ENCODE results near the gene CERCAM.

DNA sequence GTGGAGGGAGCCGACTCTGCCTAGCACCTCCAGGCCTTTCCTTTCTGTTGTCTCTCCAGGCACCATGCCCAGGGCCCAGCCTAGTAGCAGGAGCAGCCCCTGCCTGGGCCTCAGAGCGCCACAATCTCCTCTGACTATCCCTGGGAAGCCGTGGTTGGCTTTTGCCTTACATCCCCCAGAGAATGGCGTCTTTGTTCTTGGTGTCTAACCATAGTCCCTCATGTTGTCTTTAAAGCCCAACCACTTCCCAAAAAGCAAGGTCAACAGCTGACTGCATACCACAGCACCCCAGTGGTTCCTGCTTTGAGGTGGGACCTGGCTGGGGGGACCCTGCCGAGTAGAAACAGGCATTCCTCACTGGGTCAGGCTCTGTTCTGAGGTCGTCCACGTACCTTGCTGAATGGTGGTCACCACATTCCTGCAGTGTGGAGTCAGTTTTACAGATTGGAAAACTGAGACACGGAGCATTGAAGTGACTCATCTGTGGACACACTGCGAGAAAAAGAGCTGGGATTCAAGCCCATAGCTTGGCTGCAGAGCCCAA is 13.7 kb upstream of the CERCAM start:
- TF ChIP-seq, protein P1, sequence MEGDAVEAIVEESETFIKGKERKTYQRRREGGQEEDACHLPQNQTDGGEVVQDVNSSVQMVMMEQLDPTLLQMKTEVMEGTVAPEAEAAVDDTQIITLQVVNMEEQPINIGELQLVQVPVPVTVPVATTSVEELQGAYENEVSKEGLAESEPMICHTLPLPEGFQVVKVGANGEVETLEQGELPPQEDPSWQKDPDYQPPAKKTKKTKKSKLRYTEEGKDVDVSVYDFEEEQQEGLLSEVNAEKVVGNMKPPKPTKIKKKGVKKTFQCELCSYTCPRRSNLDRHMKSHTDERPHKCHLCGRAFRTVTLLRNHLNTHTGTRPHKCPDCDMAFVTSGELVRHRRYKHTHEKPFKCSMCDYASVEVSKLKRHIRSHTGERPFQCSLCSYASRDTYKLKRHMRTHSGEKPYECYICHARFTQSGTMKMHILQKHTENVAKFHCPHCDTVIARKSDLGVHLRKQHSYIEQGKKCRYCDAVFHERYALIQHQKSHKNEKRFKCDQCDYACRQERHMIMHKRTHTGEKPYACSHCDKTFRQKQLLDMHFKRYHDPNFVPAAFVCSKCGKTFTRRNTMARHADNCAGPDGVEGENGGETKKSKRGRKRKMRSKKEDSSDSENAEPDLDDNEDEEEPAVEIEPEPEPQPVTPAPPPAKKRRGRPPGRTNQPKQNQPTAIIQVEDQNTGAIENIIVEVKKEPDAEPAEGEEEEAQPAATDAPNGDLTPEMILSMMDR (IDR thresholded peaks at IDR 0.05; ENCODE audit: insufficient read depth, low read length): no peak
- TF ChIP-seq POLR2AphosphoS5 (IDR thresholded peaks at IDR 0.05; ENCODE audit: low read depth): no peak

Data from HL-60 (cell line).